ENCODE measurements around the gene KLHL33.

DNA sequence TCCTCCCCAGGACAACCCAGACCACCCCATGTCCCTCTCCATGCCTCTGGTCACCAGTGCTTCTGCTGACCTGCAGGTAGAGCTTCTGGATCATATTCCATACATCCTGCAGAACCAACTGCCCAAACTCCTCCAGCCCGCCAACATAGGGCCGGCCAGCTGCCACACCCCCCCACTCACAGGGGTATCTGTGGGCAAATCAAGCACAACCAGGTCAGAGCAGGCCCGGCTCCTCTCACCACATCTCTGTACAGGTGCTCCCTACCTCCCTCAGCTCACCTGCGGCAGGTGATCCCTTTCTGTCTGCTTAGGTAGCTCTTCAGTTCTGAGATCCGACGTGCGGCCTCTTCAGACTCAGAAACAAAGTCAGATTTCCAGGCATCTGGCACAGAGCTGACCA is 51.6 kb downstream of the KLHL33 start:
- TF ChIP-seq, protein P1, sequence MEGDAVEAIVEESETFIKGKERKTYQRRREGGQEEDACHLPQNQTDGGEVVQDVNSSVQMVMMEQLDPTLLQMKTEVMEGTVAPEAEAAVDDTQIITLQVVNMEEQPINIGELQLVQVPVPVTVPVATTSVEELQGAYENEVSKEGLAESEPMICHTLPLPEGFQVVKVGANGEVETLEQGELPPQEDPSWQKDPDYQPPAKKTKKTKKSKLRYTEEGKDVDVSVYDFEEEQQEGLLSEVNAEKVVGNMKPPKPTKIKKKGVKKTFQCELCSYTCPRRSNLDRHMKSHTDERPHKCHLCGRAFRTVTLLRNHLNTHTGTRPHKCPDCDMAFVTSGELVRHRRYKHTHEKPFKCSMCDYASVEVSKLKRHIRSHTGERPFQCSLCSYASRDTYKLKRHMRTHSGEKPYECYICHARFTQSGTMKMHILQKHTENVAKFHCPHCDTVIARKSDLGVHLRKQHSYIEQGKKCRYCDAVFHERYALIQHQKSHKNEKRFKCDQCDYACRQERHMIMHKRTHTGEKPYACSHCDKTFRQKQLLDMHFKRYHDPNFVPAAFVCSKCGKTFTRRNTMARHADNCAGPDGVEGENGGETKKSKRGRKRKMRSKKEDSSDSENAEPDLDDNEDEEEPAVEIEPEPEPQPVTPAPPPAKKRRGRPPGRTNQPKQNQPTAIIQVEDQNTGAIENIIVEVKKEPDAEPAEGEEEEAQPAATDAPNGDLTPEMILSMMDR (IDR thresholded peaks at IDR 0.05): no peak
- no peak for TF ChIP-seq POLR2A (IDR thresholded peaks at IDR 0.05)
